ENCODE data around the gene MAP2K3. TPM values are rescaled to one million over a fixed set of nuclear protein-coding genes. Genes with fewer than 3 reads are reported as not detected.
"Not testable (repeated sequence)": the region's sequence is repeated elsewhere in the genome, so short reads cannot be mapped to it uniquely, and the experiment has no call there.

MAP2K3 gene
- polyA plus RNA-seq, 1 donor, result 22.0 TPM

DNA sequence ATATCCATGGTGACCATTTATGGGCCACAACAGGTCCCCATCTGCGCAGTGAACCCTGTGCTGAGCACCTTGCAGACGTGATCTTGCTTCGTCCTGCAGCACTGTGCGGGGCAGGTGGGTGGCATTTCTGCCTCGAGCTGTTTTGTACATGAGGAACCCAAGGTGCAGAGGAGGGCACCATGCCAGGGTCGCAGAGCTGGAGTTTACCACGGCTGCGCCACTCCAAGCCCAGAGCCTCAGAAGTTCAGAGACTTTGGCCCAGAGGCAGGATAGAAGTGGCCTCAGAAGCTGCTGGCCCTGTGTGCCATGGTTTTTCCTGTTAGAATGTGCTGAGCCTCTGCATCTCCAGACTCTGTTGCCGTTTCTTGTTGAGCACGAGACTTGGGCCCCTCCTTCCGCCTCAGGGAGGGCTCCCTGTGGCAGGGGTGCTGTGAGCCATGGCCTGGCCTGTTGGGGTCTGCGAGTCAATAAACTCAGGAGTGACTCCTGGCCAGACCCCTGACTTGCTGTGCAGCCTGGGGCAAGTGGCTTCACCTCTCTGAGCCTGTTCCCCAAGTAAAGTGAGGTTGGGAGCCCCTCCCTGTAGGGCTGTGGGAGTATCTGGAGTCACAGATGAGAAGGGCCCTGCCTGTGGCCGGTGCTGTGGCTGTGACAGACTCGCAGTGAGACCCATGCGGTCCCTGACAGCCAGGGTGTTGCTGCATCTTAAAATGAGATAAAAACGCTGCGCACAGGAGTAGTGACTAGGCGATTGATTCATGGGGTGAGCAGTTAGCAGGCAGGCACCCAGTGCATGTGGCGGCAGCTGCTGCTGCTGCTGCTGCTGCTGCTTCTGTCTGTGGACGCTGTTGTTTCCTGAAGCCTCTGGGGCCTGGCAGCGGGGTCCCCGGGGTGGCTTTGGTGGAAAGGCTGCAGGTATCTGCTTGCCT lies 11.8 kb downstream of the MAP2K3 start:
- no peak for DNase-seq (ENCODE audit: low read depth)

DNA sequence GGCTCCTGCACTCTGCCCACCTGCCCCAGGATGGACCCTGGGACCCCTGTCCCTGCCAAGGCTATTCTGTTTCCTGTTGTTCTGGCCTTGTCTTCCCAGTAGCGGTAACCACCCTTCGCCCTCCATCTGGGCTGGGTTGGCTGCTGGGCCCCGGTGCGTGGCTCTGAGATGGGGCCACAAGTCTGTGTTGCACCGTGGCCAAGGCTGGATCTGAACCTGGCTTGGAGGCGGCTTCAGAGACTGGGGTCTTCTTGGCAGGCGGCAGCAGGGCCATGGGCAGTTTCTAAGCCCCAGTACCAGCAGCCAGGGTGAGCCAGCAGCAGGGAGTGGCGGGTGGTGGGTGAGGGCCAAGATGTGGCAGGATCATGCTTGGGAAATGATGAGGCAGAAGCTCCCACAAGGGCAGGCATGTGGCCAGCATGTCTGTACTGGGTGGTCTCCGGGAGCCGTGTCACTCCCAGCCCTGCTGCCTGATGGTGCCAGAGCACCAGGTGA lies 12.6 kb downstream of the MAP2K3 start:
- no peak for DNase-seq (ENCODE audit: low read depth)

DNA sequence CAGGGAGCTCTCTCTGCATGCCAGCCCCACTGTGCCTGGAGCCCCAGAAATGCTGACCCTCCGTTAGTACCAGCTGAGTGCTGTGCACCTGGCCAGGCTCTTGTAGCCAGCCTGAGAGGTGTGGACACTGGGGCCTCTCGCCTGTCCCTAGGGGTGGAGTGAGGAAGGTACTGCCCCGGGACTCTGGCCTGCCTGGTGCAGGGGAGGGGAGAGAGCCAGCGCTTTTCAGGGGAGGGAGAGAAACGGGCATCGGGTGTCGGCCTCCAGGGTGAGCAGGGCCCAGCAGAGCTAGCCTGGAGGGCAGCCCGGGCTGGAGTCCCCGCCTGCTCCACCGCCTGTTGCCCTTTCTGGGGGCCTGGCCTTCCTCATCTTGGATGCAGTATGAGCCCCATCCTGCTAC lies 13.1 kb downstream of the MAP2K3 start:
- no peak for DNase-seq (ENCODE audit: low read depth)

DNA sequence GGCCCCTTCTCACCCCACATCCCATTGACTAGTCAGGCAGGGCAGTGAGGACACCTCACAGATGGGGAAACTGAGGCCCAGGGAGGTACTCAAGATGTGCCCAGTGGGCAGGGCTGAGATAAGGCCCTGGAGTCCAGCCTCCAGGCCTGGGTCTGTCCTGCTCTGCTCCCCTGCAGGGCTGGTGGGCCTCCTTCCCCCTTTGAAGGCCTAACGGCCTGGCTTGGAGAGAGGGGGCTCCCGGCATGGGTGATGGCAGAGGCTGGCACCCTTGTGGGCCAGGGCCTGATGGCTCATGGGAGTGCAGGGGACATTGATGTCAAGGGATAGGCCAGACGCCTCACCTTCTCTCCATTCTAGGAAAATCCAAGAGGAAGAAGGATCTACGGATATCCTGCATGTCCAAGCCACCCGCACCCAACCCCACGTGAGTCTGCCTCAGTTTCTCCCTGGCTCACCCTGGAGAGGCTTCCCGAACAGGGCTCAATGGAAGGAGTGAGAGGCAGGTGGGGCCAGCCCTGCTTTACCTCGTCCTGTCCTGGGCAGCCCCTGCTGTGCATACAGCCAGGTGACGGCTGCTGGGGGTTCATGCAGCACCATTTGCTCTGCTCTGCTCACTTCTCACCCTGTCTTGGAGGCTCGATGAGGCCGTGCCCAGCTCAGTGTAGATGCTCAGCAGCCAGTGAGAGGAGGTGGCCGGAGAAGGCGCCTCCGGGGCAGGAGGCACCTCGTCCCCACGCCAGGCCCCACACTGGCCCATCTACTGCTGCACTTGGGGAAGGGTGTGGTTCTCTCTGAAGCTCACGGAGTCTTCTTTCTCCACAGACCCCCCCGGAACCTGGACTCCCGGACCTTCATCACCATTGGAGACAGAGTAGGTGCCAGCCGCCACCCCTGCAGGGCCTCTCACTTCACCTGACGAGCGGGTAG lies 13.8 kb downstream of the MAP2K3 start:
- no peak for DNase-seq (ENCODE audit: low read depth)

DNA sequence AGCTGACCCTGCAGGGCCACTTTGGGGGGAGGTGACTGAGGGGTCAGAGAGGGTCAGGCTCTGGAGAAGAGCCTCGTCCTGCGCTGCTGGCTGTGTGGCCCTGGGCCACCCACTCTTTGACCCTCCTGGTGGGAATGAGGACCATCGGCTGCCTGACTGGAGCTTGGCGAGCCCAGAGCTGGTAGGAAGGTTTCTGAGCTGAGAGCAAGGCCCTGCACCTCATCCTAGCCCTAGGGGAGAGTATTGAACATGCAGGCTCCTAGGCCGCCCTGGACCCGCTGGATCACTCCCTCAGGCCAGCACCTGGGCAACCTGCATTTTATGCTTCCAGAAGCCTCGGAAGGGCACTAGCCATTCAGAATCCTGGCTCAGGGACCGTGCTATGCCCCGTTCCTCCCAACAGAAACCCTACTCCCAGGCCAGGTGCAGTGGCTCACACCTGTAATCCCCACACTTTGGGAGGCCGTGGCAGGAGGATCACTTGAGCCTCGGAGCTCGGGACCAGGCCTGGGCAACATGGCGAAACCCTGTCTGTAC lies 14.5 kb downstream of the MAP2K3 start:
- no peak for DNase-seq (ENCODE audit: low read depth)

DNA sequence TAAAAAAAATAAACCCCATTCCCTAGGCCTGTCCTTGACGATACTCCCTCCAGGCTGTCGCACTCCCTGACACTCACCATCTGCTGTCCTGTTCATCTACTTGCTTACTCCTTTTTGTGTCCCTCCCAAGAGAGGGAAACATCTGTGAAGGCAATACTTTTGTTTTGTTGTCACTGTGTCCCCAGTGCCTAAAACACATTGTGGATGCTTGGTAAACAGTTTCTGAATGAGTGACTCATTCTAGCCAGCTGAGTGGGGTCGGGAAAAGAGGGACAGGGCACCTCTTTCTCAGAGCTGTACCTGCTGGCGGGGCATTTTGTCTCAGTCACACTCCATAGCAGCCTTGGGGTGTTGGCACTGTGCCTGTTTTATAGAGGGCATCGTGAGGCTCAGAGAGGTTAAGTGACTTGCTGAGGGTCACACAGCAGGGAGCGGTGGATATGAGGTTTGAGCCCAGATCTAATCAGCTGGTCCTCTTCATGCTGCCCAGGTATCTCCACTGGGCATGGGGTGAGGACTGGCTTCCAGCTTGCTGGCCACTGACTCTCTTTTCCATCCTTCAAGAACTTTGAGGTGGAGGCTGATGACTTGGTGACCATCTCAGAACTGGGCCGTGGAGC lies 15.6 kb downstream of the MAP2K3 start:
- DNase-seq (ENCODE audit: low read depth), result no peak

DNA sequence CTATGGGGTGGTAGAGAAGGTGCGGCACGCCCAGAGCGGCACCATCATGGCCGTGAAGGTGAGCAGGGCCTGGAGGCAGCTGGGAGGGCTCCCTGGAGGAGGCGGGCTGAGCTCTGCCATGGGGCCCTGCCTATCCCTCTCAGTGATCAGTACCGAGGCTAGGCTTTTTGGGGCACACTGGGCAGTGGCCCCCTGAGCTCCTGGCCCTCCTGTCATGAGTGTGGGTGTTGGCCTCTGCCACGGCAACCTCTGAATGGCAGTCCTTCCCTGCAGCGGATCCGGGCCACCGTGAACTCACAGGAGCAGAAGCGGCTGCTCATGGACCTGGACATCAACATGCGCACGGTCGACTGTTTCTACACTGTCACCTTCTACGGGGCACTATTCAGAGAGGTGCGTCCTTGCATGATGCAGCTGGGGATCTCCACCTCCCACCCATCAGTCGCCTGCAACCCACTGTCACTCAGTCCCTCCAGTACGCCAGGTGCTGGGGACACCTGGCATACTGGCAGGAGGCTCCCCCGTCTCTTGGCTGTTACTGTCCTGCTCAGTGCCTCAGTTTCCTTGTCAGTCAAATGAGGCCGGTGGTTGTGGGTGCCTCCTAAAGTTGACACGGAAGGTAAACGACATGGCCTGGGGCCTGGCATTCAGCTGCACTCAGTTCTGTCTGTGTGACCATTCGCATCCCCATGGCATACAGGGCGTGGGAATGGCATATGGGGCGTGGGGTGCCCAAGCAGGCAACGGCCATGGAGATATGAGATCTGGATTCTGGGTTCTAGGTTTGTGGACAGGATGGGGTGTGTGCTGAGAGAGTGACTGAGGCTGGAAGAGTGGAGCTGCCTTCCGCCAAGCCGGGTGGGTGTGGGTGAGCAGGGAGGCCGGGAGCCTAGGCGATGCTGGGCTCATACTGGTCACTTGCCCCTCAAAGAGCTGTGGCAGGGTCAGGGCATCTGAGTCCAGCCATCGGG lies 16.4 kb downstream of the MAP2K3 start:
- DNase-seq (ENCODE audit: low read depth), result no peak

DNA sequence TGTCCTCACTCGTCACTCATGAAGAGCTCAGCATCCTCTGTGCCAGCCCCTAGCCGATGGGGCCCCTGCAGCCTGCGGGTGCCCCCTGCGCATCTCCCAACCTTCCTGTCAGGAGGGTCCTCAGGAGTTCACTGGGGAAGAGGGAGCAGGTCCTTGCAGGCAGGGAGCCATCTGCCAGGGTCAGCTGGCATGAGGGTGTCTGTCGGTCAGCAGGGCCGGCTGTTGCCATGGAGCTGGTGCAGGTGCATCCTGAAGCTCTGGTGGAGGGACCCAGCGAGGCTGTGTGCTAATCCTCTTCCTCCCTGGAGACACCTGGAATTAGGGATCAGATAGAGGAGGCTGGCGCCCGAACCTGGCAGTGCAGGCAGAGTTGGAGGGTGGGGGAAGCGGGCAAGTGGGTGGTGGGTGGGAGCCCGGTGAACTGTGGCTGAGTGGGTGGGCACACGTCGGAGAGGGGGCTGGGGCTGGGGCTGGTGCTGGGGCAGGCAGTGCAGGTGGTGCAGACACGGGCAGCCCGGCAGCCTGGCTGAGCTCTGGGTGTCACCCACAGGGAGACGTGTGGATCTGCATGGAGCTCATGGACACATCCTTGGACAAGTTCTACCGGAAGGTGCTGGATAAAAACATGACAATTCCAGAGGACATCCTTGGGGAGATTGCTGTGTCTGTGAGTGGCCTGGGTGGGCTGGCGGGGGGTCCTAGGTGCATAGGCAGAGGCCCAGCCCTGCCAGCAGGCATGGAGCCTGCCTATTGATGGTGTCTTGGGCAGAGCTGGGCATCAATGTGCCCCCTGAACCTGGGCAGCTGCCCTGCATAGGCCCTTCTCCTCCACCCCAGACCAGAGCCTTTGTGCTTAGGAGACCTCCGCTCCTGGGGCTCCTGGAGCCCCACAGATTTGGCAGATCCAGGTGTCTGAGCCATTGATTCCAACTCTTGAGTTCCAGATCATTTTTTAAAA lies 17.4 kb downstream of the MAP2K3 start:
- no peak for DNase-seq (ENCODE audit: low read depth)

DNA sequence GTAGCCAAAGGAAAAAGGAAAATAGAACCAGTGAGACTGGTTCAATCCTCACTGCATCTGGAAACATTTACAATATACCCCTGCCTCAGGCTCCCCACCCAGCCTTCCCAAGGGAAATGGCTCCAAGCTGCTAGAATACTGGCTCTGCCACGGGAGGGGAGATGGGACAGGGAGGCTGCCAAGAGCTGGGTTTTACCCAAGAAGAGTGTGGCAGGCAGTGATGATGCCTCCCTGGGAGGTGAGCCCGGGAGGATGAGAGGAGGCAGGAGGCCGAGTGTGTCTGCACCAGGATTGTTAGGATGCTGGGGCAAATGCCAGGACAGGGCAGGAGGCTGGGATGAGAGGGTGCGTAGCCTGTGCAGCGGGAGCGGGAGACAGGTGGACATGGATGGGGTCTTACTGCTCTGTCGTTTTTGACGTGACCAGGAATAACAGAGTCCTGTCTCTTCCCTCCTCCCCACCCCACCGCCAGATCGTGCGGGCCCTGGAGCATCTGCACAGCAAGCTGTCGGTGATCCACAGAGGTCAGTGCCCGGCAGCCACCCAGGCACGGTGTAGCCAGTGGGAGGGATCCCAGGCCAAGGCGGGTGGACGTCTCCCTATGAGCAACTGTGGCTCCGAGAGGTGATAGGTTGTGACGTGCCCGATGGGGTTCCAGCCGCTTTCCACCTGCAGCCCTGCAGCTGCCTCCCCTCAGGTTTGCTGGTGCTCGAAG lies 18.4 kb downstream of the MAP2K3 start:
- DNase-seq (ENCODE audit: low read depth), result no peak

DNA sequence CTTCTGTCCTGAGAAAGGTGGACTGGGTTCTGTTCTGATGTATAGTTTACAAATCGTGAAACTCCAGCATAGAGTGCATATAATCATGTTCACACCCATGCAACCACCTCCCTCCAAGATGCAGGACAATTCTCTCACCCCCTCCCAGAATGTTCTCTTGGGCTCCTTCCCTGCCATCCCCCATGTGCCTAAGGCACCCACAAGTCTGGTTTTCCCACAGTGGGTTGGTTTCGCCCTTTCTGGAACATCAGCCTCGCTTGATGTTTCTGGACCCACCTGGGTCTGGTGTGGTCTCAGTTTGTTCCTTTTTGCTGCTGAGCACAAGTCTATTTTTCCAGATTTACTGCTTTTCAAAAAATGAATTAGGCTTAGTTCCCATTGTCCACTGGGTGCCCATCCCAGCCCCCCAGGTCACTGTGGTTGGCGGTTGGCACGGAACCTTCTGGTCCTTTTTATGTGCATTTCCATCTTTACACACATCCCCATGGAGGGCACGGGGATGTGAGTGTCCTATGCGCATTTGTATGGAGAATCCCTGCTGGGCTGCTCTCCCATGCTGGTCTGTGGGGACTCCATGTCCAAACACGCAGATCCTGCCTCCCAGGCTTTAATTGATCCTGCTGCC lies 19.0 kb downstream of the MAP2K3 start:
- DNase-seq (ENCODE audit: low read depth), result no peak

DNA sequence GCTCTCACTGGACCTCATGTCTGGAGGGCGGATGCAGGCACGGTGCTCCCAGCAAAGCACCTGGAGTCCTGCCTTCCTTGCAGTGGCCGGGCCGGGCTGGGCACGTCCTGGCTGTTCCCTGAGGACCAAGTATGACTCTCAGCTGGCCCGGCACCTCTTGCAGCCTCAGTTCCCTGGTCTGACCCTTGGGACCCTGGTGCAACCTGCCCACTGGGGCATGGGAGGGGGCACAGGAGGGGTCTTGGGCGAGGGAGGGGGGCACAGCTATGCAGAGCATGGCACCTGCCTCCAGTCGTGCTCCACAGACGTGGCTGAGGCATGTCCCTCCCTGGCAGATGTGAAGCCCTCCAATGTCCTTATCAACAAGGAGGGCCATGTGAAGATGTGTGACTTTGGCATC lies 19.6 kb downstream of the MAP2K3 start:
- DNase-seq (ENCODE audit: low read depth), result no peak

DNA sequence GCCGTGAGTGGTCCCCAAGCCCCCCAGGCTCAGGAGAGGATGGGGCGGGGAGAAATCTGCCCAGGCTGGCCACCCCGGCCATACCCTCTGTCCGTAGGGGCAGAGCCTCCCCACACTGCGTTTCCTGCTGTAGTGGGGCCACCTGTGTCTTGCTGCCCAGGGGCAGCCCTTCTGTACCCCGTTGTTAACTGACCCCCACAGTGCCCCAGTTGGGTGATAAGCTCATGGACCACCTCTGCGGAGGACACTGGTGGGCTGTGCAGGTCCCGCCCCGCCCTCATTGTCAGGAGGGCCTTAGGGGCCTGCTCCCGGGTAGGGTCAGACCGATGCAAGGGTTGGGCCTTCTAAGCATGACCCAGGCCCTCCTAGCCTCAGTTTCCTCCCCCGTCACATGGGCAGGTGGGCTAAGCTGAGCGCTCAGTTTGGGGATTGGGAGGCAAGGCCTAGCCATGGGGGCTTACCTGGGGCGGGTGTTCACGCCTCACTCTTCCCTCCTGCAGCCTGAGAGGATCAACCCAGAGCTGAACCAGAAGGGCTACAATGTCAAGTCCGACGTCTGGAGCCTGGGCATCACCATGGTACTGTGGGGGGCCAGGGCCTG lies 20.1 kb downstream of the MAP2K3 start:
- not testable (repeated sequence) for DNase-seq (ENCODE audit: low read depth)

DNA sequence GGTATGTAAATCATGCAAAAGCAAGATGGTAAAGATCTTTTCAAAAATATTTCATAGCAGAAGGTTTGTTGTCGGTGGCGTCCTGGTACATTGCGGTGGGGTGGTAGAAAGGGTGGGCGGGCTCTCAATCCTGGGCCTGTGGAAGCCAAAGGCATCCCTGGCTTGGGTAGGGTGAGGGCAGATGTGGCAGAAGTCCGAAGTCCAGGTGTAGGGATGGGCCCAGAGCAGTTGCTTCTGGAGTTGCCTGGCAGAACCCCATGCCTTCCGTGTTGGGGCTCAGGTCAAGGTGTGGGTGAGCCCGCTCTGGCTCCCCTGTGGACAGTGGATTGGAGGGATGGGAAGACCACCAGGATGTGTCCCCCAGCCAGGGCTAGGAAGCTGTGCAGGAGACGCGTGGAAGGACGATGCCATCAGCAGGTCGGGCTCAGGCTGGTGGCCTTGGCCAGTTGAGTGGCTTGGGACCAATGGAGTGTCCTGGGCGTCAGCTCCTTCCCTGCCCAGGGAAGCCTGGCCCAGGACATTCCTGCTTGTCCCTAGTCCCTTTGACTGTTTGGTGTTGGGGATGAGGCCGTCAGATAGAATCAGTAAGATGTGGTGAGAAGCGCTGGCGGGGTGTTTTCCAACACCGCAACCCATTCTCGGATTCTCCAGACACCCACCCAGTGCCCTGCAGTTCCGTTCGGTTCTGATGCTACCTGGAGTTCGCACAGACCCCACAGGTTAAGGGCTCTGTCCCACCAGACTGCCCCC lies 21.1 kb downstream of the MAP2K3 start:
- not testable (repeated sequence) for DNase-seq (ENCODE audit: low read depth)

DNA sequence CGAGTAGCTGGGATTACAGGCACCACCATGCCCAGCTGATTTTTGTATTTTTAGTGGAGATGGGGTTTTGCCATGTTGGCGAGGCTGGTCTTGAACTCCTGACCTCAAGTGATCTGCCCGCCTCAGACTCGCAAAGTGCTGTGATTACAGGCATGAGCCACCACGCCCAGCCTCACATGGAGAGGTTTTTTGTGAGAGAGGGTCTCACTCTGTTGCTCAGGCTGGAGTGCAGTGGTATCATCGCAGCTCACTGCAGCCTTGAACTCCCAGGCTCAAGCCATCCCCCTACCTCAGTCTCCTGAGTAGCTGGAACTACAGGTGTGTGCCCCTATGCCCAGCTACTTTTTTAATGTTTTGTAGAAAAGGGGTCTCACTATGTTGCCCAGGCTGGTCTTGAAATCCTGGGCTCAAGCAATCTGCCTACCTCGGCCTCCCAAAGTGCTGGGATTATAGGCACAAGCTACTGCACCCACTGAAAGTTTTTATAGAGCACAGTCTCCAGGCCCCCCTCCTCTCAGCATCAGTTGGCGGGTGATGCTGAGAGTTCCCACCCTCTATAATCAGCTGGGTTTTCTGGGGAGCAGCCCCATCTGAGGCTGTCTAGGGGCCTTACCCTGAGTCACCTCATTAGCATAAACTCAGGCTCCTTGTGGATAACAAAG lies 22.2 kb downstream of the MAP2K3 start:
- not testable (repeated sequence) for DNase-seq (ENCODE audit: low read depth)

DNA sequence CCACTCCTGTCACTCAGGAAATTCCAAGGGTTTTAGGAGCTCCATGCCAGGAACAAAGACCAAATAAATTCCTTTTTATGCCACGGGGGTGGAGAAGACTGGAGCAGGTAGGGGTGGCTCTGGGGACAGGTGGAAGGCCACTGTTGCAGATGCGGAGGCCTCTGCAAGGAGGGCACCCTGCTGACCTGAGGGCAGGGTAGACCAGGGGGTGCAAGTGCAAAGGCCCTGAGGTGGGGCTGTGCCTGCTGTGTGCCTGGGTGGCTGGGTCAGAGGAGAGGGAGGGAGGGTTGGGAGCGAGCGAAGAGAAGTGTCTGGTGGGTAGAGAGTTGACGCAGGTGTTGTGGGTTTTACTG lies 22.7 kb downstream of the MAP2K3 start:
- DNase-seq (ENCODE audit: low read depth), result not testable (repeated sequence)

DNA sequence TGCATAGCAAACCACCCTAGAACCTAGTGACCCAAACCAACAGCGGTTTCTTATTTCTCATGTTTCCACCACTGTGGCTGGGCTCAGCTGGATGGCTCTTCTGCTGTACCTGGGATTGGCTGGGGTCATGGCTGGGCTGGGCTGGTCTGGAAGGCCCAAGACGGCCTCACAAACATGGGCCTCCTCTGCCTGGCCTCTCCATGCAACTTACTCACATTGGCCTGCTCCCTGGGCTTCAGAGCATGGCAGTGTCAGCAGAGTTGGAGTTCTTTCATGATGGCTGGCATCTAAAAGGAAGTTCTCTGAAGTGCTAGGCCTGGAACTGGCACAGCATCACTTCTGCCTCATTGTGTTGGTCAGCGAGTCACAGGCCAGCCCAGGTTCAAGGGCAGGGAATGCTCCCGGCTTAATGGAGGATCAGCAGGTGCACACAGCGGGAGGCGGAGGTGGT lies 24.4 kb downstream of the MAP2K3 start:
- DNase-seq (ENCODE audit: low read depth), result not testable (repeated sequence)
